T1000 (cell line): ENCODE results near the gene TYRO3.

Source experiments
- DNase-seq: peaks from one replicate; lab custom pipeline; 2025; ENCODE audit warnings: mixed read lengths; lab: John Stamatoyannopoulos, UW

Gene TYRO3

GRCh38 chr15:41558400-41559238 lies at the start of gene TYRO3:
Gene TYRO3 (plus strand): TSS chr15:41559212. CDS start chr15:41559258, 46 bp downstream.
- peak; percentile 5 for DNase-seq

GRCh38 chr15:41510728-41511127 lies 48.3 kb upstream of the TYRO3 start:
- no peak for DNase-seq

GRCh38 chr15:41511331-41511898 lies 47.6 kb upstream of the TYRO3 start:
- DNase-seq, result no peak

GRCh38 chr15:41511899-41512369 lies 47.1 kb upstream of the TYRO3 start:
- DNase-seq, result no peak

GRCh38 chr15:41512512-41512939 lies 46.5 kb upstream of the TYRO3 start:
- no peak for DNase-seq

GRCh38 chr15:41512940-41513505 lies 46.0 kb upstream of the TYRO3 start:
- no peak for DNase-seq

- no peak for DNase-seq
Observed at GRCh38 chr15:41513506-41514227, 45.3 kb upstream of the TYRO3 start, which contains the start of gene LTK. Gene LTK (minus strand): TSS chr15:41513827. CDS start chr15:41513709, 118 bp downstream.

- DNase-seq, result no peak
Observed at GRCh38 chr15:41517895-41518449, 41.0 kb upstream of the TYRO3 start.

GRCh38 chr15:41520636-41521035 lies 38.4 kb upstream of the TYRO3 start:
- DNase-seq, result no peak

GRCh38 chr15:41521614-41522013 lies 37.4 kb upstream of the TYRO3 start:
- no peak for DNase-seq

GRCh38 chr15:41523097-41523496 lies 35.9 kb upstream of the TYRO3 start:
- no peak for DNase-seq

- DNase-seq, result no peak
Observed at GRCh38 chr15:41530363-41530956, 28.6 kb upstream of the TYRO3 start.

GRCh38 chr15:41535544-41535943 lies 23.5 kb upstream of the TYRO3 start:
- DNase-seq, result no peak

- no peak for DNase-seq
Observed at GRCh38 chr15:41536866-41537265, 22.1 kb upstream of the TYRO3 start.

GRCh38 chr15:41543521-41543870 lies 15.5 kb upstream of the TYRO3 start:
- no peak for DNase-seq

- DNase-seq, result no peak
Observed at GRCh38 chr15:41544650-41545015, 14.4 kb upstream of the TYRO3 start.

GRCh38 chr15:41545218-41545617 lies 13.8 kb upstream of the TYRO3 start:
- no peak for DNase-seq

GRCh38 chr15:41546851-41547786 lies 11.9 kb upstream of the TYRO3 start:
- peak; percentile 45 for DNase-seq

GRCh38 chr15:41550066-41550775 lies 8.8 kb upstream of the TYRO3 start:
- DNase-seq, result no peak

GRCh38 chr15:41553731-41554130 lies 5.3 kb upstream of the TYRO3 start:
- DNase-seq, result no peak
